Adipocyte (in vitro differentiated cells): ENCODE data around the gene MIDN.
A peak's percentile ranks its signal among the peaks of the same experiment; 100 is the strongest.

Source experiments
- DNase-seq: peaks from one replicate; pipeline ENCODE4 v3.0.0-alpha.2; 2015; ENCODE audit warnings: low read depth
- H3K27me3 ChIP-seq: replicated peaks from 2 replicates; pipeline ENCODE4 v1.7.0; 2013; ENCODE audit warnings: mild to moderate bottlenecking, low read length, moderate library complexity; ENCODE audit not compliant: control insufficient read depth, insufficient read depth
- H3K36me3 ChIP-seq: 2 replicates; pipeline ENCODE4 v1.7.0; 2013; ENCODE audit warnings: low read length, mild to moderate bottlenecking, moderate library complexity; ENCODE audit not compliant: control insufficient read depth, insufficient read depth, severe bottlenecking
- H3K4me1 ChIP-seq: 2 replicates; pipeline ENCODE4 v1.7.0; 2013; ENCODE audit warnings: mild to moderate bottlenecking, low read length, moderate library complexity; ENCODE audit not compliant: control insufficient read depth, insufficient read depth
- H3K4me3 ChIP-seq: 2 replicates; pipeline ENCODE4 v1.7.0; 2013; ENCODE audit warnings: mild to moderate bottlenecking, low read length, moderate library complexity
- H3K9ac ChIP-seq: 2 replicates; pipeline ENCODE4 v1.7.0; 2013; ENCODE audit warnings: mild to moderate bottlenecking, low read length, moderate library complexity
- H3K9me3 ChIP-seq: 2 replicates; pipeline ENCODE4 v1.7.0; 2013; ENCODE audit warnings: mild to moderate bottlenecking, low read length, moderate library complexity; ENCODE audit not compliant: control insufficient read depth

Gene MIDN

DNA sequence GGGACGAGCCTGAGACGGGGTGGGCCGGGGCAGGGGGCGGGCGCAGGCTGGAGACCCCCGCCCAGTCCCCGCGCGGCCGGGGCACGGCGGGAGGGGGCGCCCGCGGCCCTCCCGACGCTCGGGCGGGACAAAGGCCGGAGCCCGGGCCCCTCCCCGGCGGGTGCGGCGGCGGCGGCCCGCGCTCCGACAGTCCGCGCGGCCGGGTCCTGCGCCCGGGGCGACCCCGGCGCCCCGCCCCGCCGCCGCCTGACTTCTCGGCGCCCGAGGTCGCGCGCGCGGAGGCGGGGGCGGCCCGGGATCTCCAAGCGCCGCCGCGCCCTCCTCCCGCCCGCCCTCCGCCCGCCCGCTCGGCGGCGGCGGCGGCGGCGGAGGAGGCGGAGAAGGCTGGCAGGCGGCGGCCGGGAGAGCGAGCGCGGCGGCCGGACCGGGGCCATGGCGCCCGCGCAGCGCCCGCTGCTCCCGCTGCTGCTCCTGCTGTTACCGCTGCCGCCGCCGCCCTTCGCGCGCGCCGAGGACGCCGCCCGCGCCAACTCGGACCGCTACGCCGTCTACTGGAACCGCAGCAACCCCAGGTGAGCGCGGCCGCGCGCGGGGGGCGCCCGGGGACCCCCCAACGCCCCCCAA is 37.5 kb downstream of the MIDN start, which contains the start of gene EFNA2:
TSS of gene EFNA2 (plus strand) at position 137 of the 624 bp plus-strand sequence. CDS start at position 433, 296 bp downstream.
- peaks cover 50% of the 10 kb centered on the region for H3K27me3 ChIP-seq
- DNase-seq = peak; percentile 60
- no peak within 1 kb of the TSS for H3K9ac ChIP-seq
- no peaks in the 10 kb centered on the region for H3K4me1 ChIP-seq
- H3K36me3 ChIP-seq = no peaks in the 10 kb centered on the region
- no peaks in the 10 kb centered on the region for H3K9me3 ChIP-seq
- no peak within 1 kb of the TSS for H3K4me3 ChIP-seq

DNA sequence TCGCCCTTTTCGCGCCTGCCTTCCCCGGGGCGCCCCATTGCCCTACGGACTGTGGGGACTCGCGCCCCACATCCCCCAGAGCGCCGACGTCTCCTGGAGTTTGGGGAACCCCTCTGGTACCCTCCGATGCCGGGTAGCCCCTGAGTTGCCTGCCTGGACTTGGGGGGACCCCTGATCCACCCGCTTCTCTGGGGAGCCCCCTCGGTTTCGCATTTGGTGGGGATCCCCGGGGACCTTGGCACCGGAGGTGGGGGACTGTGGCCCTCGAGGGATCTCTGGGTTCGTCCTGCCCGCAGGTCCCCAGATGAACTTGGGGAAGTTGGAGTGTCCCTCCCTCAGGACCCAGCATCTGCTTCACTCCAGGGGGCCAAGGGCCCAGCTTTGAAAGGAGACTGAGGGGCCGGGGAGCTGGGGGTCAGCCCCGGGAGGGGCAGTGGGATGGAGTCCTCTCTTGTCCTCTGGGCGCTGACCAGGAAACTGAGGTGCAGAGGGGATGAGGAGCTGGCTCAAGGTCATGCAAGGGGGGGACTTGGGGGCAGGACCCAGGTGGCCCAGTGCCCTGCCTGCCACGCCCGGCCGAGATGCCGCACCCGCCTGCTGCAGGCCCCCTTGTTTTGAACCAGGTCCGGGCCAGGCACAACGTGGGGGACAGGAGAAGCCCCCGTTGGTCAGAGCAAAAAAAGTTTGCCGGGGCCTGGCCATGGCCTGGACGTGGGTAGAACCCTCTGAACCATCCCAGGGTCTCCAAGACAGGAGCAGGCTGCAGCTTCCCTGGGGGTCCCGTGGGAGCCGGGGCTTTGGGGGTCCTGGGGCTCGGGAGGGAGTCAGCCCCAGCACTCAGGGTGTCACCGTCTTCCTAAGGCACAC is 38.3 kb downstream of the MIDN start:
- Histone ChIP-seq H3K9ac (no peak overlapping the region), H3K4me1 (no peaks in the 10 kb centered on the region), H3K9me3 (no peaks in the 10 kb centered on the region), H3K27me3 (peaks cover 52% of the 10 kb centered on the region), H3K36me3 (no peaks in the 10 kb centered on the region), H3K4me3 (no peak overlapping the region)
- DNase-seq = no peak

DNA sequence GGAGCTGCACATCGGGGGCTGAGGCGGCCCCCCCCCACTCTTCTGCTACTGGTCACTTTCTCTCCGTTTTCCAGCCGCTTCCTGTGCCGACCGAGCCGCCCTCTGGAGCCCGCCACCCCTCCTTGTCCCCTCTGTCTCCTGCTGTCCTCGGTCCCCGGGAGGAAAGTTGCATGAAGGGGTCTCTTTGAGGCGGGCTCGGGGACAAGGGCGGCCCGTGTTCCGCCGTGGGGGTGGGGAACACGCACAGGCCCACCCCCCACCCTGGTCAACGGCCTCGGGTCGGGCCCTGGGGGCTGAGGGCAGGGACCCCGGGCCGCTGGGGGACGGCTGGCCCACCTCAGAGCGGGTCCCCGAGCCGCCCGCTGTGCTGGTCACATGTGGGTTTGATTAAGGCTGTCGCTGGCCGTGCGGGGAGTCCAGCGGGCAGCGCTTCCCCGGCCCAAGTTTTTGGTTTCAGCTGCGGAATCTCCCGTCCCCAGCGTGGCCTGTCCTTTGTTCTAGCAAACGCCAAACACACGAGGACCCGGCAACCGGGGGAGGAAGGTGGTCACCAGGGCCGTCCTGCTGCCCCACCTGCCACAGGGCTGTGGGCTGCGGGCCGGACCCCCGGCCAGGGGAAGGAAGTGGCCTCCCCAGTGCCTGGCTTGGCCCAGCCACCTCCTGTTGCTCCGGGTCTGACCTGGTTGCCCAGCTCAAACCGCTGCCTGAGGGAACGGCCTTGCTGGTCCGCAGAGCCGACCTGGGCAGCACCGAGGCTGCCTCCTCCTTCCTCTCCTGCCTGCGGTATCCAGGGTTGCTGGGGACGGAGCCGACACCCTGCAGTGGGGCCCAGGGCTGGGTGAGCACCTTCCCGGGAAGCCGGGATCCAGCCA is 39.2 kb downstream of the MIDN start:
- Histone ChIP-seq H3K36me3 (no peaks in the 10 kb centered on the region), H3K9ac (no peak overlapping the region), H3K4me3 (no peak overlapping the region), H3K27me3 (peaks cover 60% of the 10 kb centered on the region), H3K9me3 (no peaks in the 10 kb centered on the region), H3K4me1 (no peaks in the 10 kb centered on the region)
- peak; percentile 62 for DNase-seq

DNA sequence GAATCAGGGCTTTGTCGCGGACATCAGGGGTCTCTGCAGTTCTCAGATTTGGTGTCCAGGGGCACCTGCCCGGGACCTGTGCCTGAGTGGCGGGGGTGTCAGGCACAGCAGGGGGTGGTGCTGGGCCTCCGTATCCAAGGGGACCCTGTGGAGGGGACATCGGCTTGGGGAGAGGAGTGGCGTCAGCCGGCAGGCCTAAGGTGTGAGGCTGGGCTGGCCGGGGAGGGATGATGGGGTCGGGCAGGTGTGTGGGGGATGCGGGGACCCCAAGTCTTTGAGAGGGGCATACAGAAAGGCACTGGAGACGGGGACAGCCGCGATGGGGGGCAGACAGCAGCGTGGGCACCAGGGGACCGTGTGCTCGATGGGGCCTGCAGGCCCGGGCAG is 39.8 kb downstream of the MIDN start:
- Histone ChIP-seq H3K27me3 (peaks cover 63% of the 10 kb centered on the region), H3K4me1 (no peaks in the 10 kb centered on the region), H3K4me3 (no peak overlapping the region), H3K9ac (no peak overlapping the region), H3K9me3 (no peaks in the 10 kb centered on the region), H3K36me3 (no peaks in the 10 kb centered on the region)
- no peak for DNase-seq

DNA sequence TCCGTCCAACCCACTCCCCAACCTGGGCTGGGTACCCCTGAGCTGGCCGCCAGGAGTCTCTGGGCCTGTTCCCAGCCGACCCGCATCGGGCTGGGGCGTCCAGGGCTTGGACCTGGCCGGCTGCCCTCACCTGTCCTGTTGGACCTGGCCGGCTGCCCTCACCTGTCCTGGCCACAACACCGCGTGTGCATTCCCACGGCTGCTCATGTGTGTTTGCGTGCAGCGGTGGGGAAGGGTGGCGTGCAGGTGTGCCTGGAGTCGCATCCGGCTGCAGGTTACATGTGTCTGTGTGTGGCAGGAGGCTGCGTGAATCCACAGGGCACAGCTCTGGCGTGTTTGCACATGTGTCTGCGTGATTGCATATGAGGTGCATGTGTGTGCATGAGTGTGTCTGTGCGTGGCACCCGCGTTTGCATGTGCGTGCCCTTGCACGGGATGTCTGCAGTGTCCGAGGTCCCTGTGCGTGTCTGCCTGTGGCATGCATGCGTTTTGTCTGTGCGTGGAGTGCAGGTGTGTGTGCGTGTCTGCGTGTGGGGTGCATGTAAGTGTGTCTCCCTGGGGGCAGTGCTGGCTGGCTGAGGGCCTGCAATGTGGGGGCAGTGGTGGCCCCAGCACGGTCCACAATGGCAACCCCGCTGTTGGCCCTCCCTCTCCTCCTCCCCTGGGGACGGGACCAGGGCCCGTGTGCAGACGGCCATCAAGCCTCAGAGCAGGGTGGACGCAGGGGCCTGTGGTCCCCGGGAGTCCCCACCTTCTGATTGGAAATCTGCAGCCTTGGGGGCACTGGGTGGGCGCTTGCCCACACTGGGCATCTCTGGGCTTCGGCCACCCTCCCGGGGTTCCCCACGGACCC is 40.7 kb downstream of the MIDN start:
- no peak overlapping the region for H3K9ac ChIP-seq
- H3K9me3 ChIP-seq = no peaks in the 10 kb centered on the region
- no peak overlapping the region for H3K4me3 ChIP-seq
- no peaks in the 10 kb centered on the region for H3K4me1 ChIP-seq
- no peaks in the 10 kb centered on the region for H3K36me3 ChIP-seq
- DNase-seq = no peak
- peaks cover 64% of the 10 kb centered on the region for H3K27me3 ChIP-seq

DNA sequence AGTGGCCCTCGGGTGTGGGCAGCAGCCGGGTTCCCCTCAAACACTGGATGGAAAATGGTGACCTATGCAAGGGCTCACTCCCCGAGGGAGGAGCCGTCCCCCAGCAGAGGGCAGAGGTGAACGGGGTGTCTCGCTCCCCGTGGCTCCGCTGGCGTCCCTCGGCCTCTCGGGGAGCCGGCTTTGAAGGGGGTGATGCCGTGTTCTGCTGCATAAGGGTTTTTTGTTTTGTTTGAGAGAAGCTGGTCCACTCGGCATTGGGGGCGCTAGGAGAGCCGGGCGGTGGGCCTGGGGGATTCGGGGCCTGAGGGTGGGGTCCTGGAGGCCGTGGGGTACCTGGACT is 41.3 kb downstream of the MIDN start:
- Histone ChIP-seq H3K9ac (no peak overlapping the region), H3K4me3 (no peak overlapping the region), H3K36me3 (no peaks in the 10 kb centered on the region), H3K4me1 (no peaks in the 10 kb centered on the region), H3K27me3 (peaks cover 64% of the 10 kb centered on the region), H3K9me3 (no peaks in the 10 kb centered on the region)
- no peak for DNase-seq

DNA sequence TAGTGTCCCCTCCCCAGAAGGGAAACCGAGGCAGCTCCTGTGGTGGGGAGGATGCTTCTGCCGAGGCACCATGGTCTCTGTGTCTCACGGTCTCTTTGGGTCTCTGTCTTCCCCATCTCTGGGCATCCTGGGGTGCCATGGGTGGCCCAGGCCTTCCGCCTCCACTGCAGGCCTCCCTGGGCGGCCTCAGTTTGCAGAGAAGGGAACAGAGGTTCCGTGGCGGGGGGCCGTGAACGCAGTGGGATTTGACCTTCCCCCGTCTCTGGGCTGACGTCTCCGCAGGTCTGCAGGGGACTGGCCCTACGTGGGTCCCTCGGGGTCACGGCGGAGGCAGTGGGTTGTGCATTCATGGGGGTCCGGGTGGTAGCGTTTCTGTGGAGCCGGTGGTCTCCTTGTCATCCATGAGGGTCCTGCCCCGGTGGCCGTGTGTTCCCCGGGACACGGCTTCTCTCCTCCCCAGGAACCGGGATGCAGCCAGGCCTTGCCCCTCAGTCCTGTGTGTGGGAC is 41.9 kb downstream of the MIDN start:
- Histone ChIP-seq H3K36me3 (no peaks in the 10 kb centered on the region), H3K9me3 (no peaks in the 10 kb centered on the region), H3K27me3 (peaks cover 61% of the 10 kb centered on the region), H3K4me3 (no peak overlapping the region), H3K9ac (no peak overlapping the region), H3K4me1 (no peaks in the 10 kb centered on the region)
- no peak for DNase-seq

DNA sequence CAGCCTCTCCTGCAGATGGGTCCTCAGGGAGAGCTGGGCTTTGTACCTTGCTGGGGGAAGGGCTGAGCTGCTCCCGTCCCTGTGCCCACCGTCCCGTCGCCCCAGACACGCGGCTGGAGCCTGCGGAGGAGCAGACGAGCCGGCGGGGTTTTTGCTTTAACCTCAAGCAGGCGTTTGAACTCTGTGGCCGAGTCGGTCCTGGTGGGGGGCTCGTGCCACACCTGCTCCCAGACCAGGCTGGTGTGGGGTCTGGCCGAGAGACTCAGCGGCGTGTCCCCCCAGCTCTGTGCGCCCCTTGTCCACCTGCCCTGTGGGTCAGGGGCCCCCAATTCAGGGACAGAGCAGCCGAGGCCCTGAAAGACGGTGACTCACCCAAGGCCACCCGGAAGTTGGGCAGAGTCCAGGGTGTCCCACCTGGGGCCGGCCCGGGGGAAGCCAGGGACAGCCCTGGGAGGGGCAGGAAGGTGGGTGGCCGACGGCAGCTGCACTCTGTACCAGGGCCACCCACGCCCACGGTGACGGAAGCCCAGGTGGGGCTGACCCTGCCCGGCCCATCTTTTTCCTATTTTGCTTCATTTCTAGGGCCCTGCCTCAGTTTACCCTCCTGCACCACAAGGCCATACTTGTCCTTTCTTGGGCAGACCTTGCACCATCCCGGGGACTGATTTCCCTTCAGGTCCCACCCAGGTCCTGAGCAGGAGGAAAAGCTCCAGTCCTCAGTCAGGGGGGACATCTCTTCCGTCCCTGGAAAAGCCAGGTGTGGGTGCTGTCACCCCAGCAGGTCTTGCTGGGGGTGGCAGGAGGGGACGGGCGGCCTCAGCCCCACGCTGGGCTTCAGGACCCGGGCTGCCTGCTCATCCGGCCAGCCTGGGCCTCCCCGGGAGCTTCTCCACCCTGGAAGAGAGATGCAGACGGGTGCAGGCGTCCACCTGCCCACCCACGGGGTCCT is 42.6 kb downstream of the MIDN start:
- Histone ChIP-seq H3K9me3 (no peaks in the 10 kb centered on the region), H3K4me1 (no peaks in the 10 kb centered on the region), H3K9ac (no peak overlapping the region), H3K36me3 (no peaks in the 10 kb centered on the region), H3K4me3 (no peak overlapping the region), H3K27me3 (peaks cover 61% of the 10 kb centered on the region)
- no peak for DNase-seq

DNA sequence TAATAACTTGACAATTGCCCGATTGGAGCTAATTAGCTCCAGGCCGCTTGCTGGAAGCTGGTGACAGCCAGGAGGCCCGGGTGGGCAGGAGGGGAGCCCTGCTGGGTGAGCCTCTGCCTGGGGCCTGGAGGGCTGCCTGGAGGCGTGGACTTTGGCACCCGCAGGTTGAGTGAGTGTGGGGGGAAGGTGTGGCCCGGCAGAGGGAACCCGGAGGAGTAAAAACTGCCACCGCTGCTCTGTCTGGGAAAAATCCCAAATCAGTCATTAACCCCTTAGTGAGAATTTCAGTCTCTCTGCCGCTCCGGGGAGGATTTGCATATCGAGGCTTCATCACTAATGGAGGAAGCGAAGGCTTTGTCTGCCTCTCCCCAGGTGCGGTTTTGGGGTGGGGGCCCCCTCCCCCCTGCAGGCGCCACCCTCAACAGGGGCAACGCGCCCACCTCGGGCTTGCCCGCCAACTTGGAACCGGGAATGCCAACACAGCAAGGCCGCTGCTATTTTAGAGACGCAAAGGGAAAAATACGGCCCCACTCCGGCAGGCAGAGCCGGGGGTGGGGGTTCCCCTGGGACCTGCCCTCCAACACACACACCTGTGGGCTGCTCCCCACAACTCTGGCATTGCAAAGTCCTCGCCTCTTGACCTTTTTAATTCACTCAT is 43.5 kb downstream of the MIDN start:
- H3K4me1 ChIP-seq = no peaks in the 10 kb centered on the region
- no peak for DNase-seq
- H3K4me3 ChIP-seq = no peak overlapping the region
- peaks cover 56% of the 10 kb centered on the region for H3K27me3 ChIP-seq
- H3K36me3 ChIP-seq = no peaks in the 10 kb centered on the region
- H3K9me3 ChIP-seq = no peaks in the 10 kb centered on the region
- H3K9ac ChIP-seq = no peak overlapping the region
